T47D (cell line): ENCODE results near the gene TEAD4.

Experiments
- DNase-seq, 2 experiments: peaks; one replicate each; pipeline versions ENCODE4 v3.0.0 to v3.0.0-alpha.2; 2011 to 2012; ENCODE audit warnings: low read depth in 1 of 2, low spot score in 1 of 2
- JUND ChIP-seq: IDR thresholded peaks from 2 replicates; pipeline ENCODE4 v1.6.1; 2012; ENCODE audit warnings: low read depth
- in situ Hi-C: cut with HindIII; loops from 2 replicates; pipeline ENCODE4 v1.10.0; 2016; ENCODE audit warnings: low sequenced_read_pairs, low pct_unique_long_range_greater_than_20kb

Gene TEAD4

DNA sequence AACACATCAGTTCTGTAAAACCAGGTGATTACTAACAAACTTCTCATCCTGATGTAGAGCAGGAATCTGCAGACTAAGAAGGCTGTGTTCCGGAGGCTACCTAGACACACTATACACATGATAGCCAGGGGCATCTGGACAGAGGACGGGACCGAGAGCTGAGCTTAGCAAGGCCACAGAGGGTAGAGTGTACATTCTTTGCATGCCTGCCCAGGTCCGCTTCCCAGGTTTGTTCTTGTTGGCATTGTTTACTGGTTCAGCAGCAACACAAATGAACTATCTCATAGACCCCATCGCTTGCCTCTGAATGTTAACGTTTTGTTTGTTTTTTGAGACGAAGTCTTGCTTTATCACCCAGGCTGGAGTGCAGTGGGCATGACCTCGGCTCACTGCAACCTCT, 17.7 kb upstream of the TEAD4 start:
- no peak for DNase-seq
- in situ Hi-C loops = no loop called here
- TF ChIP-seq JUND = no peak

DNA sequence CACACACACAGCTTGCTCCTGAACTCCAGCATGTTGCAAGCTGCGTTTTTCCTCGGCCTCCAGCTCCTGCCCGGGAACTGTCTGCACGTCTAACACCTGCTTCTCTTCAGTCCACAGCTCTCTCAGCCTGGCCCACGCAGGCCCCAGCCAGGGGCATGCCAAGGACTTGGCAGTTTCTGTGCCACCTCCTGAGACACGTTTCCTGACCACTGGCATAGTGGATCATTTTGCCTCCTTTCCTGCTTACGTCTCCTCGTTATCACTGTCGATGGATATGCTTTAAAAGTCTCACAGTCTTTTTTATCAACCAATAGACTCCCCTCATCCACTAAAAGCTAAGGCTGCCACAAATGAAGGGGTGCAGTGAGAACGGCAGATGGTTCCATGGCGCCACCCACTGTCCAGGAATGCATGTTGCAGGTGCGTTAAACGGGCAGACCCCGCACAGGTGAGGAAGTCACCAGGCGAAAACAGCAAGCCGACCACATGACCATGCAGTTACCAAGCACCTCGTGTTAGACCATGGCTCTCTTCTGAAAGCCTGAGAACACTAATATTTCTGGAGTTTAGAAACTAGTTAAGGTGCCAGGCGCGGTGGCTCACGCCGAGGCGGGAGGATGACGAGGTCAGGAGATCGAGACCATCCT, 14.7 kb upstream of the TEAD4 start:
- DNase-seq = peak; percentile 50 to 61
- TF ChIP-seq JUND = no peak
- in situ Hi-C loops = no loop called here

DNA sequence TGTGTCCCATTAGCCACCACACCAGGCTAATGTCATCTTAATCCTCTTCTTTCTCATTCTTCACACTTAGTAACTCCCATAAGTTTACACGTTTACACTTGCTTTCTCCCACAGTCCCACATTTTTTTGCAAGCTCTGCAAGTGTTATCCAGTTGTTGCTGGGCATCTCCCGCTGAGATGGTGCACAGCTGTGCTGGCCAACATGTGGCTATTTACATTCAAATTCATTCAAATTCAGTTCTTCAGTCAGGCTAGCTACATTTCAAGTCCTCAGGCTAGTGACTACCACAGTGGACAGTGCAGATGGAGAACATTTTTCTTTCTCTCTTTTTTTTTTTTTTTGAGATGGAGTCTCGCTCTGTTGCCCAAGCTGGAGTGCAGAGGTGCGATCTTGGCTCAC, 9.8 kb upstream of the TEAD4 start:
- in situ Hi-C loops = no loop called here
- DNase-seq = no peak
- TF ChIP-seq JUND = no peak

DNA sequence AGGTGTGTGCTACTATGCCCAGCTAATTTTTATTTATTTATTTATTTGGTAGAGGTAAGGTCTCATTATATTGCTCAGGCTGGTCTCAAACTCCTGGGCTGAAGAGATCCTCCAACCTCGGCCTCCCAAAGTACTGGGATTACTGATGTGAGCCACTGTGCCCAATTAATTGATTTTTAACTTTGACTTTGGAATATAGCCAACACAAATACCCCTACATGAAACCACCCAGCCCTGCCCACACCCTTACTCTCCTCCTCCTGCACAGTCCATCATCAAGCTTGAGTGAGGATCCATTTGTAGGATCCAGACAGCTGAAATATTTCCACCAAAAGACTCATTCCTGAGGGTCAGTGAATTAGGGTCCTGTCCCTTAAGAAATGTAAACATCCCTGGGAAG, 3.3 kb upstream of the TEAD4 start:
- no peak for TF ChIP-seq JUND
- no peak for DNase-seq
- in situ Hi-C loops = no loop called here

DNA sequence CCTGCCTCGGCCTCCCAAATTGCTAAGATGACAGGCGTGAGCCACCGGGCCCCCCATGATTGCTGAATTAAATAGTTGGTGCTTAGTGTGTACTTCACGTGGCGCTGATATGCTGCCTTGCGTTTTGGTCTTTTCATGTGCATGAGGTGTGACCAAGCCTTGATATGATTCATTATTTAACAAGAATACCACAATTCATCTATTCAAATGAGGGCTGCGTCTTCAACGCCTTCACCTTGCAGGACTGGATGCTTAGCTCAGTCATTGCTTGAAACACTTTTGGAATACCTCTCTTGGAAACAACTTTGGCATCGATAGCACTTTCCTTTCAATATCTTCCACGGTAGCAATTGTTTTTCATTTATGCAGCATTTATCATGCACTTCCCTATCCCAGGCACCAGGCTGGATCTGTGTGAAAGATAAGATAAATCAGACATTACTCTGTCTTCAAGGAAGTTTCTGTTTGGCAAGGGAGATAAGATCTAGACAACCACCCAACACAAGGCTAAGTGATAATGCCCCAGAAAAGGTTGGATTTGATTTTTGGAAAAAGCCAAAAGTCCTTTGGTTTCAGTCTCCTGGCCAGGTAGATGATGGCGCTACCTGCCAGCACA, 1.3 kb upstream of the TEAD4 start:
- no peak for TF ChIP-seq JUND
- DNase-seq = no peak
- in situ Hi-C loops = no loop called here

DNA sequence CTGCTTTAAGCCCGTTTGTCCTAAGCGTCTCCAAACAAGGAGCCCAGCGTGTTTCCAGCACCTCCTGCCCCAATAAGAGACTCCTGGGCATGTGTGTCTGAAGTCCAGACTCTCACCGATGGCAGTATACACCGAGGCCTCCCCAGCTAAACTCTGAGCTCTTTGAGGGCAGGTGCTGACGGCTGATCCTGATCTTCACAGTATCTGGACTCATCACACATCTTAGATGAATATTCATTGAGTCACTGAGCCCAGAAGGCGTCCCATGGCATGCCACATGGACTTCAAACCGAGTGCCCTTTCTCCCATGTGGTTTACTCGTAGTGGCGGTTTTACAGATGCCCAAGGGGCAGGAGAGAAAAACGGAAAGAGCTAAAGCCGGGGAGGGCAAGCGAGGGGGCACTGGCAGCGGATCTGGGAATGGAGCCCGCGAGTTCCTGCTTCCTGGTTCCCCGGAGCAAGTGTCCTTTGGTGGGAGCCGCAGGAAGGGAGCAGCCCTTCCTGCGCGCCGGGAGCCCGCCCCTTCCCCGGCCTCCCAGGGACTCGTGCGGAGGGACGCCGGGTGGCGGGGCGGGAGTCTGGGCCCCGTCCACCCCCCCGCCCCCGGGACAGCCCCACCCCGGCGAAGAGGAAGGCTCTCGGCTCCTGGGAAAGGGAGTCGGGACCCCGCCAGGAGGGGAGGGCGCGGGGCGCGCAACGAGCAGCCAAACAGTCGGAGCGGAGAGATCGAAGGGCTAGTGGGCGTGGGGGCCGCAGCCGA, 585 bp upstream of the TEAD4 start:
- peak; percentile 90 to 94 for DNase-seq
- in situ Hi-C loops = no loop called here
- TF ChIP-seq JUND = no peak

DNA sequence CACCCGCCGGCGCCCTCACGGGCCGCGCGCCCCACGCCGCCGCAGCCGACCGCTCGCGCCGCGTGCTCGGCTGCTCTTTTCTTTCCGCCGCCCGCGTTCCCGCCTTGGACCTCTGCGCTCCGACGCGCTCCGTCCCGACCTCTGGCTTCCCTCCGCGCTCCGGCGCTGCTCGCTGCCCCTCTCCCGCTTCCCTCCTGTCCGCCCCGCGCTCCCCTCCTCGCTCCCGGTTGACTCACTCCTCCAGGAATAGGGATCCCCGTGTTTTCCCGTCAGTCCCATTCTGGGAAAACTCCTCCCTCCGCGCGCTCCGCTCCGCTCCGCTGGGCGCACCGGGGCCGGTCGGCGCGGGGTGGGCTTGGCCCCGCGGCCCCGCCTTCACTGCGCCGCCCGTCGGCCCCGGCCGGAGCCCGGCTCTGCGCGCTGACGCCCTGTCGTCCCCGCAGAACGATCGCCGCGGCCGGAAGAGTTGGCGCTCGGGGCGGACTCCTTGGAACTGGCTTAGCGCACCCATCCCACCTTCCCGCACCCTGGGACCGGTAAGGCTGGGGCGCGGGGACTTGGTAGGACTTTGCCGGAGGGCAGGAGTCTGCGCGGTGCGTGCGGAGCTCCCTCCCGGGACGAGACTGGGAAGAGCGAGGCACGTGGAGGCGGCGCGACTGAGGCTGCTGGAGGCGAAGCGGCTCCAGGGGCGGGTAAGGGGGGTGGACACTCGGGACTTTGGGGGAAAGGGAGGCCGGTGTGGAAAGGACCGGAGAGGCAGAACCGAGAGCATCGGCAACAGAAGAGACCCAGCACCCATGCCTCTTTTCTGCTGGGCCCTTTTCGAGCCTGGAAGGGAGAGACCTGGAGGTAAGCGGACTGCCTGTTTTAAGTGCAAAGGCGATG, 550 bp downstream of the TEAD4 start:
- DNase-seq = peak; percentile 70 to 76
- TF ChIP-seq JUND = no peak
- in situ Hi-C loops = no loop called here

DNA sequence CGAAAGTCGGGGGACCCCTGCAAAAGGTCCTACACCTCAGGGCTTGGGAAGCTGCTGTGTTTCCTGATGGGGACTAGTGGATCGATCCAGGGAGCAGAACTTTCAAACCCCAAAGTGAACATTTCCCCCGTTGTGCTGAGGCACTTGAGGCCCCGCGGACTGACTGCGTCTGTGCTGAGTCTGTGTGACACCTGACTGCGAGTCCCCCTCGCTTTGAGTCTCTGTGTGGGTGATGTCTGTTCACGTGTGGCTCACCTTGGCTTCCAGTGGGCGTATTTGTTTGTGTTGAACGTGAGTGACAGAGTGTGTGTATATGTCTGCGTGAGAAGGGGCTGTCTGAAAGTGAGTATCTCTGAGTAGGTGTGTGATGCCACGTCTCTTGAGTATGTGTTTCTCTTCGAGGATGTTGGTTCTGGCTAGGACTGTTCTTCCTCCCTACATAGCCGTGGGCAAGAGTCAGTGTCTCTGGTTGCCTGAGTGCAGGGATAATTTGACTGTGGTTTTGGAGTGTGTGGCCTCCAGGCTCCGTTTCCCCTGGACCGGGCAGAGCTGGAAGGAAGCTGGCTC, 1.3 kb downstream of the TEAD4 start:
- DNase-seq = peak; percentile 62 to 80
- no peak for TF ChIP-seq JUND
- in situ Hi-C loops = no loop called here

DNA sequence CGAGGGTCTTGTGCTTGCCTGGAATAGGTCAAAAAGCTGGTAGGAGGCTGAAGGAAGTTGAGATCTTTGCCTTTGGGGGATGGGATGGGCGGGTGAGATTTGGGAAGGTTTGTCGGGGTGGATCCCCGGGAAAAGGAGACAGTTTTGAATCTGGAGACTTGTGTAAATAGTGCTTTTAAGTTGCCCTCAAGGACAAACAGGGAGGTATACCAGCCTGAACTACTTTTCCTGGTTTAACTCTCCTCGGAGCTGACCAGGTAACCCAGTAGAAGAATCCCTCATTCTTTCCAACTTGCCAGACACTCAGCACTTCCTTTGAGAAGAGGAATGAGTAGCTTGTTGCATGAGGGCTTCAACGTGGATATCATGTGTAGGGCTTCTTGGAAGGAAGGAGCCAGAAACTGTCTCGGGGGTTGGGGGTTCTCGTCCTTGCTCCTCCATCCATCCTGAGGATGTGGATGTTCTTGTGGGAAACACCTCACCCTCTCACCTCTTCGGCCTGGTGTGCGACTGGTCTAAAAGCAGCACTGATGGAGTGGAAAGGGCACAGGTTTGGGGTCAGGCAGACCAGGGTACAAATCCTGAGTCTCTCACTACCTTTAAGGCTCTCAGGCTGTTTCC, 1.9 kb downstream of the TEAD4 start:
- DNase-seq = peak; percentile 28 to 35
- in situ Hi-C loops = no loop called here
- TF ChIP-seq JUND = no peak

DNA sequence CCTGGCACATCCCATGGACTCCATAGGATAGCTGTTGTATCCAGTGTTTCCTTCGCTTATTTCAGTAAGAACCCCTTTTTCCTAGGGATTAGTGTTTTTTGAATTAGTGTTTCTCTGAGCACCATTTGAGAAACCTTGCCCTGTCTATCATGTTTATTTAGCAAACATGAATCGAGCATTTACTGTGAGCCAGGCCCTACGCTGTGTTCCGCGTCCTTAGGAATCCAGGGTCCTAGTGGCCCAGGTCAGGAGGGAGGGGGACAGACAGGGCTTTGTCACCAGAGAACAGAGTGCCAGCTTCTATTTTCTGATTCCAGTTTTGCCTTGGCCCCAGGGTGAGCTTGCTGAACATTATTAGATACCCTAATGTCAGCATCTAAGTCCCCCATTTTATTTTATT, 2.5 kb downstream of the TEAD4 start:
- in situ Hi-C loops = no loop called here
- TF ChIP-seq JUND = no peak
- DNase-seq = no peak

DNA sequence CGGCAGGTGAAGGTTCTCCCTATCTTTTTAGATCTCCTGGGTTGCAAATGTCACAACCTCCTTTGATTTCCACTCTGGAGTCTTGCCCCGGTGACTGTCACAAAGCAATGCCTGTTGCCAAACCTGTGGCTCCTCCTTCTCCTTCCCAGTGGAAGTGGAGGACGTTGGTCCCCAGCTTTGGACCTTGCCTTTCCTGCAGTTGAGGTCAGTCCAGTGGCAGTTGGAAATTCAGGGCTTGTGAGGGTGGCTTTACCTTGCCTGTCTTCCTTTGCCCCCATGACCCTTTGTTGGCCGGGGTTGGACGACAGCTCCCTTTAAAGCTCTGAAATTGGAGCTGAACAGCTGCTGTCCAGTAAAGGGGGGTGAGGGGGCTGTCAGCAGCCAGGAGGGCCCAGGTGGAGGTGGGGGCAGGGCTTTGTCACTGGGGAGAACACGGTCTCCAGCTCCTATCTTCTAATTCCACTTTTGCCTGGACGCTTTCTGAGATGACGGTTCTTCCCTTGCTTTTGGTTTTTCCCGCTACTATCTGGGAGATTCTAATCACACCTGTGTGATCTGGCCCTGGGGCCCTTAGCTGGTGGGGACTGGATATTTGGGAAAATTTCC, 4.1 kb downstream of the TEAD4 start:
- TF ChIP-seq JUND = no peak
- in situ Hi-C loops = no loop called here
- DNase-seq = no peak
